ENCODE data around the gene ERP27. TPM values are rescaled to one million over a fixed set of nuclear protein-coding genes. Genes with fewer than 3 reads are reported as not detected.

Gene ERP27
- total RNA-seq, 4 donors from 2014 or later, result 0.33 to 1.0 (median 0.58) TPM; not detected in 1

GRCh38 chr12:14961466-14962152, 23.3 kb upstream of the ERP27 start, which contains the start of gene ARHGDIB:
TSS of gene ARHGDIB (minus strand) at chr12:14961601. CDS start at chr12:14950712, 10,889 bp downstream.
- intact Hi-C loops (cut with DNase I), result no loop called here
- H3K27ac ChIP-seq (replicated peaks in 1 of 4), result peak within 1 kb of the TSS; percentile 67 to 75 (median 71)
- no peaks in the 10 kb centered on the region for H3K27me3 ChIP-seq
- 63% methylated on average over 14 of the region's 14 CpGs for WGBS
- peaks cover 25 to 40% (median 34%) of the 10 kb centered on the region in 4 donors for H3K4me1 ChIP-seq
- no peaks in the 10 kb centered on the region for H3K36me3 ChIP-seq
- DNase-seq (ENCODE audit: extremely low spot score), result no peak
- H3K4me3 ChIP-seq, result peak within 1 kb of the TSS; percentile 42 to 54 (median 46)
- no peaks in the 10 kb centered on the region for H3K9me3 ChIP-seq
- no peak for TF ChIP-seq EP300 (IDR thresholded peaks at IDR 0.05)
- TF ChIP-seq POLR2AphosphoS5 (IDR thresholded peaks at IDR 0.05), result peak; percentile 37 to 39

GRCh38 chr12:14960548-14961465, 22.5 kb upstream of the ERP27 start:
- WGBS, result 58% methylated on average over 13 of the region's 13 CpGs
- Histone ChIP-seq H3K4me1 (peaks cover 30 to 47% (median 38%) of the 10 kb centered on the region in 4 donors), H3K36me3 (no peaks in the 10 kb centered on the region), H3K27ac (replicated peaks in 1 of 4) (peak overlapping the region; percentile 67 to 75 (median 71)), H3K4me3 (peak overlapping the region; percentile 42 to 54 (median 46)), H3K27me3 (no peaks in the 10 kb centered on the region), H3K9me3 (no peaks in the 10 kb centered on the region)
- no peak for DNase-seq (ENCODE audit: extremely low spot score)
- intact Hi-C loops (cut with DNase I), result no loop called here
- TF ChIP-seq POLR2A (IDR thresholded peaks at IDR 0.05; ENCODE audit: low read depth), result no peak
- TF ChIP-seq CTCF (IDR thresholded peaks at IDR 0.05), result no peak
- no peak for TF ChIP-seq EP300 (IDR thresholded peaks at IDR 0.05)
- no peak for TF ChIP-seq POLR2AphosphoS5 (IDR thresholded peaks at IDR 0.05)

GRCh38 chr12:14959916-14960496, 21.7 kb upstream of the ERP27 start:
- 76% methylated on average over 4 of the region's 4 CpGs for WGBS
- peak overlapping the region; percentile 67 to 75 (median 71) for H3K27ac ChIP-seq (replicated peaks in 1 of 4)
- no peaks in the 10 kb centered on the region for H3K27me3 ChIP-seq
- H3K9me3 ChIP-seq, result no peaks in the 10 kb centered on the region
- TF ChIP-seq CTCF (IDR thresholded peaks at IDR 0.05) (no peak), POLR2A (IDR thresholded peaks at IDR 0.05; ENCODE audit: low read depth) (no peak), POLR2AphosphoS5 (IDR thresholded peaks at IDR 0.05) (no peak), EP300 (IDR thresholded peaks at IDR 0.05) (no peak)
- no peaks in the 10 kb centered on the region for H3K36me3 ChIP-seq
- intact Hi-C loops (cut with DNase I), result no loop called here
- peak overlapping the region; percentile 42 to 54 (median 46) for H3K4me3 ChIP-seq
- peaks cover 30 to 47% (median 38%) of the 10 kb centered on the region in 4 donors for H3K4me1 ChIP-seq
- DNase-seq (ENCODE audit: extremely low spot score), result no peak

- no peak for DNase-seq (ENCODE audit: extremely low spot score)
- Histone ChIP-seq H3K27me3 (no peaks in the 10 kb centered on the region), H3K4me1 (peaks cover 30 to 49% (median 38%) of the 10 kb centered on the region in 4 donors), H3K36me3 (no peaks in the 10 kb centered on the region), H3K9me3 (no peaks in the 10 kb centered on the region), H3K27ac (replicated peaks in 1 of 4) (peak overlapping the region; percentile 67 to 75 (median 71)), H3K4me3 (peak overlapping the region; percentile 42 to 54 (median 46))
- intact Hi-C loops (cut with DNase I), result no loop called here
- 55% methylated on average over 3 of the region's 3 CpGs for WGBS
- peak in 1 of 2 donors; percentile 25 for TF ChIP-seq POLR2AphosphoS5 (IDR thresholded peaks at IDR 0.05)
- TF ChIP-seq POLR2A (IDR thresholded peaks at IDR 0.05; ENCODE audit: low read depth), result no peak
Observed at GRCh38 chr12:14959463-14959862, 21.1 kb upstream of the ERP27 start.

- Histone ChIP-seq H3K36me3 (no peaks in the 10 kb centered on the region), H3K4me3 (peak overlapping the region in 3 of 4 donors; percentile 42 to 54 (median 46)), H3K27me3 (no peaks in the 10 kb centered on the region), H3K9me3 (no peaks in the 10 kb centered on the region), H3K4me1 (peaks cover 32 to 53% (median 40%) of the 10 kb centered on the region in 4 donors), H3K27ac (replicated peaks in 1 of 4) (peak overlapping the region; percentile 67 to 75 (median 71))
- 74% methylated on average over 10 of the region's 10 CpGs for WGBS
- intact Hi-C loops (cut with DNase I), result no loop called here
- no peak for DNase-seq (ENCODE audit: extremely low spot score)
- no peak for TF ChIP-seq POLR2A (IDR thresholded peaks at IDR 0.05; ENCODE audit: low read depth)
- no peak for TF ChIP-seq POLR2AphosphoS5 (IDR thresholded peaks at IDR 0.05)
- TF ChIP-seq EP300 (IDR thresholded peaks at IDR 0.05), result no peak
- TF ChIP-seq CTCF (IDR thresholded peaks at IDR 0.05), result no peak
Observed at GRCh38 chr12:14959126-14959440, 20.7 kb upstream of the ERP27 start.
